ENCODE data around the gene CLIC3.

CLIC3 gene

GRCh38 chr9:137021979-137022661 is 25.8 kb upstream of the CLIC3 start:
- Histone ChIP-seq H3K4me3 (ENCODE audit: low read length) (no peak overlapping the region), H3K9me2 (replicated peaks; ENCODE audit: insufficient read depth, low read length) (no peaks in the 10 kb centered on the region), H3K36me3 (replicated peaks; ENCODE audit: insufficient read depth, low read length) (no peaks in the 10 kb centered on the region), H3K9ac (ENCODE audit: low read length) (no peak overlapping the region), H3K9me3 (replicated peaks; ENCODE audit: insufficient read depth, low read length) (no peaks in the 10 kb centered on the region), H3K4me2 (ENCODE audit: low read depth, low read length) (no peak overlapping the region), H3K27me3 (replicated peaks; ENCODE audit: insufficient read depth, low read length) (peaks cover 44% of the 10 kb centered on the region), H2AFZ (ENCODE audit: low read length) (no peak overlapping the region), H4K20me1 (ENCODE audit: insufficient read depth, low read length) (no peaks in the 10 kb centered on the region), H3K79me2 (ENCODE audit: low read length) (no peaks in the 10 kb centered on the region), H3K4me1 (ENCODE audit: low read length) (peaks cover 4% of the 10 kb centered on the region; the same call in 1 of the 2 replicates), H3K27ac (ENCODE audit: low read length) (no peak overlapping the region), H3F3A (ENCODE audit: insufficient read depth, low read length) (no peaks in the 10 kb centered on the region)
- TF ChIP-seq EZH2 (optimal IDR thresholded peaks at IDR 0.05; ENCODE audit: low read depth, low read length) (no peak), EZH2phosphoT487 (IDR thresholded peaks at IDR 0.05; ENCODE audit: low read length) (no peak), CTCF (IDR thresholded peaks at IDR 0.05; ENCODE audit: low read length) (no peak)
- DNase-seq = peak; percentile 70

GRCh38 chr9:137021568-137021978 is 25.2 kb upstream of the CLIC3 start:
- H3K4me1 ChIP-seq (ENCODE audit: low read length) = peaks cover 4% of the 10 kb centered on the region; the same call in 1 of the 2 replicates
- H4K20me1 ChIP-seq (ENCODE audit: insufficient read depth, low read length) = no peaks in the 10 kb centered on the region
- H2AFZ ChIP-seq (ENCODE audit: low read length) = no peak overlapping the region
- no peak overlapping the region for H3K4me2 ChIP-seq (ENCODE audit: low read depth, low read length)
- no peaks in the 10 kb centered on the region for H3K9me3 ChIP-seq (replicated peaks; ENCODE audit: insufficient read depth, low read length)
- no peaks in the 10 kb centered on the region for H3F3A ChIP-seq (ENCODE audit: insufficient read depth, low read length)
- no peaks in the 10 kb centered on the region for H3K9me2 ChIP-seq (replicated peaks; ENCODE audit: insufficient read depth, low read length)
- no peak for TF ChIP-seq EZH2 (optimal IDR thresholded peaks at IDR 0.05; ENCODE audit: low read depth, low read length)
- TF ChIP-seq EZH2phosphoT487 (IDR thresholded peaks at IDR 0.05; ENCODE audit: low read length) = no peak
- TF ChIP-seq CTCF (IDR thresholded peaks at IDR 0.05; ENCODE audit: low read length) = no peak
- no peaks in the 10 kb centered on the region for H3K36me3 ChIP-seq (replicated peaks; ENCODE audit: insufficient read depth, low read length)
- H3K4me3 ChIP-seq (ENCODE audit: low read length) = no peak overlapping the region
- DNase-seq = no peak
- H3K27me3 ChIP-seq (replicated peaks; ENCODE audit: insufficient read depth, low read length) = peaks cover 38% of the 10 kb centered on the region
- H3K9ac ChIP-seq (ENCODE audit: low read length) = no peak overlapping the region
- H3K27ac ChIP-seq (ENCODE audit: low read length) = no peak overlapping the region
- no peaks in the 10 kb centered on the region for H3K79me2 ChIP-seq (ENCODE audit: low read length)

GRCh38 chr9:137020771-137021567 is 24.6 kb upstream of the CLIC3 start:
- H3K4me3 ChIP-seq (ENCODE audit: low read length) = no peak overlapping the region
- no peak overlapping the region for H3K27ac ChIP-seq (ENCODE audit: low read length)
- H3K9me2 ChIP-seq (replicated peaks; ENCODE audit: insufficient read depth, low read length) = no peaks in the 10 kb centered on the region
- DNase-seq = no peak
- no peak overlapping the region for H3K9ac ChIP-seq (ENCODE audit: low read length)
- H4K20me1 ChIP-seq (ENCODE audit: insufficient read depth, low read length) = no peaks in the 10 kb centered on the region
- H3K4me2 ChIP-seq (ENCODE audit: low read depth, low read length) = no peak overlapping the region
- peaks cover 37% of the 10 kb centered on the region for H3K27me3 ChIP-seq (replicated peaks; ENCODE audit: insufficient read depth, low read length)
- H2AFZ ChIP-seq (ENCODE audit: low read length) = no peak overlapping the region
- H3F3A ChIP-seq (ENCODE audit: insufficient read depth, low read length) = no peaks in the 10 kb centered on the region
- no peaks in the 10 kb centered on the region for H3K79me2 ChIP-seq (ENCODE audit: low read length)
- H3K9me3 ChIP-seq (replicated peaks; ENCODE audit: insufficient read depth, low read length) = no peaks in the 10 kb centered on the region
- TF ChIP-seq EZH2phosphoT487 (IDR thresholded peaks at IDR 0.05; ENCODE audit: low read length) (no peak), CTCF (IDR thresholded peaks at IDR 0.05; ENCODE audit: low read length) (no peak), EZH2 (optimal IDR thresholded peaks at IDR 0.05; ENCODE audit: low read depth, low read length) (no peak)
- no peaks in the 10 kb centered on the region for H3K36me3 ChIP-seq (replicated peaks; ENCODE audit: insufficient read depth, low read length)
- H3K4me1 ChIP-seq (ENCODE audit: low read length) = peaks cover 2% of the 10 kb centered on the region; the same call in 1 of the 2 replicates
